Fibroblast of pulmonary artery (primary cell): ENCODE results near the gene ALDH16A1.

Experiments used
- DNase-seq: peaks from one replicate; pipeline ENCODE4 v3.0.0-alpha.2; 2010; ENCODE audit warnings: low read depth
- H3K4me3 ChIP-seq: replicated peaks from 2 replicates; pipeline ENCODE4 v1.5.1; 2011; ENCODE audit warnings: low read depth, mild to moderate bottlenecking, control low read depth, low read length, moderate library complexity
- TF ChIP-seq, protein P1 (sequence below): IDR thresholded peaks from 2 replicates; pipeline ENCODE4 v1.5.1; 2011; ENCODE audit warnings: mild to moderate bottlenecking, control low read depth, low read length, inconsistent platforms; ENCODE audit errors: missing control alignments

Gene ALDH16A1

DNA sequence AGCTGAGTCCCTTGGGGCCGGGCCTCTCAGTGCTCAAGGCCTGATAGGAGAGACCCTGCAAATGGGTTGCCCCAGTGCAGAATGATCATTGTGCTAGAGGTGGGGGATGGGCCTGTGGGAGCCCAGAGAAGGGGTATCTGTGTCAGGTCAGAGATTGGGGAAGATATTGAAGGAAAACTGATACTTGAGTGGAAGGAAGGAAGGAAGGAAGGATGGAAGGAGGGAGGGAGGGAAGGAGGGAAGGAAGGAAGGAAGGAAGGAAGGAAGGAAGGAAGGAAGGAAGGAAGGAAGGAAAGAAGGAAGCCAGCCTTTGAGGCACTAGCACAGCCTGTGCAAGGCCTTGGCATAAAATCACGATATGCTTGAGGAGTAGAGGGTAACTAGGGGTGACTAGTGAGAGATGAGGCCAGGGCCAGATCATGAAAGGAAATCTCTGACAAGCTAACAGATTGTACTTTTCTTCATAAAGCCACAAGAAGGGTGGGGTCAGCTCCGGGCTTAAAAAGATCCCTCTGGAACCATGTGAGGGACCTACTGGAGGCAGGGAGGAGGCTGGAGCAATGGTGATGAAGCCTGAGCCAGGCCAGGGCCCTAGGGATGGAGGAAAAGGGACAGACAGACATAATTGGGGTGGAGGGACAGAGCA lies 41.2 kb upstream of the ALDH16A1 start:
- no peak for DNase-seq
- TF ChIP-seq, protein P1, sequence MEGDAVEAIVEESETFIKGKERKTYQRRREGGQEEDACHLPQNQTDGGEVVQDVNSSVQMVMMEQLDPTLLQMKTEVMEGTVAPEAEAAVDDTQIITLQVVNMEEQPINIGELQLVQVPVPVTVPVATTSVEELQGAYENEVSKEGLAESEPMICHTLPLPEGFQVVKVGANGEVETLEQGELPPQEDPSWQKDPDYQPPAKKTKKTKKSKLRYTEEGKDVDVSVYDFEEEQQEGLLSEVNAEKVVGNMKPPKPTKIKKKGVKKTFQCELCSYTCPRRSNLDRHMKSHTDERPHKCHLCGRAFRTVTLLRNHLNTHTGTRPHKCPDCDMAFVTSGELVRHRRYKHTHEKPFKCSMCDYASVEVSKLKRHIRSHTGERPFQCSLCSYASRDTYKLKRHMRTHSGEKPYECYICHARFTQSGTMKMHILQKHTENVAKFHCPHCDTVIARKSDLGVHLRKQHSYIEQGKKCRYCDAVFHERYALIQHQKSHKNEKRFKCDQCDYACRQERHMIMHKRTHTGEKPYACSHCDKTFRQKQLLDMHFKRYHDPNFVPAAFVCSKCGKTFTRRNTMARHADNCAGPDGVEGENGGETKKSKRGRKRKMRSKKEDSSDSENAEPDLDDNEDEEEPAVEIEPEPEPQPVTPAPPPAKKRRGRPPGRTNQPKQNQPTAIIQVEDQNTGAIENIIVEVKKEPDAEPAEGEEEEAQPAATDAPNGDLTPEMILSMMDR = no peak
- no peak overlapping the region for H3K4me3 ChIP-seq

DNA sequence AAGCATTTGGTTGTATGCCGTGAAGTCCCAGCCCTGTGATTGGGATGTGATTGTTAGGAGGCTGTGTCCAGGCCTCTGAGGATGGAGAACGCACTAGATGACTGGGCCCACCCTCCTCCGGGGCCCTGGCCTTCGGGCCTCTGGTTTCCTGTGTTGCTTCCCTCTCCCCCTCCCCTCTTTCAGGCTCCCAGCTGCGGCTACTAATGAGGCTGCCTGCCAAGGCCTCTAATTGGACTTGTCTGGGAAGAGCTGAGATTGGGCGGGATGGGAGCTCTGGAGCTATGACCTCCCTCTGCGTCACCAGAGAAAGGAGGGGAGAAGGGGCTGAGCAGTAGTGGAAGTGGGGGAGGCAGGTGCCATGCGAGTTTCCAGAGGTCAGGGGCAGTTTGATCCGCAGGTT lies 39.7 kb upstream of the ALDH16A1 start:
- H3K4me3 ChIP-seq = no peak overlapping the region
- TF ChIP-seq, protein P1 = no peak
- no peak for DNase-seq

DNA sequence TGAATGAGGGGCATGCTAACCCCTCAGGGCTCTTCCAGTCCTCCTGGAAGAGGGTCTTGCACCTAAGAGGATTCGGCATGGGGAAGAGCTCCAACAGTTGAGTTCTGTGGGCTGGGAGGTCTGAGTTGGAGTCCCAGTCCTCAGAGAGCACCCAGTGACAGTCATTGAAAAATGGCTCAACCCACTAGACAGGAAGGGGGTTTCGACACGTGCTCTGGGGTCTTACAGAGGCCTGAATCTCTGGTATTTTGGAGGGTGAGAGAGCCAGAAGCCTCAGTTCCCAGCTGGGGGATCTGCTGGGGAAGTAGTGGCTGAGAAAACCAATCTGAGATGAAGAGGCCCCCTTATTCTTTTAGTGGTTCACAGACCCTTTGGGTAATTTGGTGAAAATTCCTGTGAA lies 38.8 kb upstream of the ALDH16A1 start:
- no peak for DNase-seq
- H3K4me3 ChIP-seq = no peak overlapping the region
- TF ChIP-seq, protein P1 = no peak

DNA sequence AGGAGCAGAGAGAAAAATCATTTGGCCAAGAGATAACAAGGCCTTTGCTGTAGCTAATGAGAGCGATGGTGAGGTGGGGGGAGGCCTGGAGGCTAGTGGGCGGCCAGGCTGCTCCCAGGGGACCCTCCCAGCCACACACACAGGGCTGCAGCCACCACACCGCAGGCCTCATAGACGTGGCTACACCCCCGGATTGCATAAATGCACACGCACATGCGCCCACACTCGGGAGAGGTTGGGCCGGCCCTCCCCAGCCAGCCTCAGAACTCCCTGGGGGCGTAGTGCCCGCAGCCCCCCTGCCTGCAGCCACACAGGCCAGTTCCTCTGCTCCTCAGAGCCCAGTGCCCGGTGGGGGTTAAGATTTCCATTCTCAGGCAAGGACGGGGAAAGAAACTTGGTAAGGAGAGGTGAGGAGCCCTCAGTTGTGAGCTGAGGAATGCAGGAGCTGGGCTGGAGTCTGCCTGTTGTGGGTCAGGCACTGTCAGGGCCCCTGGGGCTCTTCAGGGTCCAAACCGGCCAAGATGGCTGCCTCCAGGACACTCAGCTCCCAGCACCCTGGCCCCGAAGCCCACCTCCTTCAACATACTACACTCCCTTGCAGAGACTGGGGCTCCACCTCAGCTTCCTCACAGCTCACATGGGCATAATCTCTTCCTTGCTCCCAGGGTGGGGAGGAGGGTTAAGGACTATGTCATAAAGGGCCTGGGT lies 37.8 kb upstream of the ALDH16A1 start:
- H3K4me3 ChIP-seq = no peak overlapping the region
- TF ChIP-seq, protein P1 = no peak
- peak; percentile 31 for DNase-seq

DNA sequence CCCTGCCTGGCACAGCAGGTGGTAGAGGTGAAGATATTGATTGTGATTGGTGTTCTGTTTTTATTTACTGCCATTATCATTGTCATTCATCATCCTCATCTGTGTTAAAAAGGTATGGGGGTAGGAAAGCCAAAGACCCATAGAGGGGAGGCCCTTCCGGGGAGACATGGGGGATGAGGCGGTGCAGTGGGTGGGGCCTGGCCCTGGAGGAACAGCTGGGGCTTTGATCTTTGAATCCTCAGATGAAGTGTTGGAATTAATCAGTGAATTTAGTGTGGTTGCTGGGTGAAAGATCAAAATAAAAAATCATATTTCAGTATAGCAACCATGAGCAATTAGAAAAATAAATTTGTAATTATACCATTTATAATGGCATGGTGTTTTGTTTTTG lies 37.2 kb upstream of the ALDH16A1 start:
- TF ChIP-seq, protein P1 = no peak
- DNase-seq = no peak
- H3K4me3 ChIP-seq = no peak overlapping the region

DNA sequence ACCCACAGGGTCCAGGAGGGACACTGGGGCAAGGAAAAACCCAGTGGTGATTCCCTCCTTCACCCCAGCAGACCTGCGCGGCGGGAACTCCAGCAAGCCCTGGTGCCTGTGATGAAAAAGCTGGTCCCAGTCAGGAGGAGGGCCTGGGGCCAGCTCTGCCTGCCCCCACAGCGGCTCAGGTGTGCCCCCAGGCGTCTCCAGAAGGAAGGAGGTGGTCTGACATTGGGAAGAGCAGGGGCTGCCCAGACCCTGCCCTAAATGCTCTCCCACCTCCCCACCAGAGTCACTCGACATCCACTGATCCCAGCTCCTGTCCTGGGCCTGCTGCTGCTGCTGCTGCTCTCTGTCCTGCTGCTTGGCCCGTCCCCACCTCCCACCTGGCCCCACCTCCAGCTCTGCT lies 35.9 kb upstream of the ALDH16A1 start:
- TF ChIP-seq, protein P1 = no peak
- no peak for DNase-seq
- H3K4me3 ChIP-seq = no peak overlapping the region

DNA sequence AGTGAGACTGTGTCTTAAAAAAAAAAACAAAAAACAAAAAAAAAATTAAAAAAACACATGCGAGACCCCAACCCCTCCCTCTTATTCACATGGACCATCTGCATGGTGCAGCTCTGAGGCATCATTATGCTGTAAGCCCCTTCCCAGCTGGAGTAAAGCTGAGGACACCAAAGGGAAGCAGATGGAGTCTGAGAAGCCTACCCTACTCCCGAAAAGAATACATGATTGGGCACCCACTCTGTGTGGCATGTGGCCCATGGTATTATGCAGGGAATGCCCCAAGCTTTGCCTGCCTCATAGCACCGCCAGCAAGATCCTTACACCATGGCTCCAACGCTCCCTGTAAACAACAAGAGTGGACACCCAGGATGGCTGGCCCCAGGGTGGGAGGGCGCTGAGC lies 34.5 kb upstream of the ALDH16A1 start:
- TF ChIP-seq, protein P1 = no peak
- no peak for DNase-seq
- no peak overlapping the region for H3K4me3 ChIP-seq
